IMR-90 (cell line): ENCODE measurements around the gene TRABD2A. TPM values are rescaled to one million over a fixed set of nuclear protein-coding genes. Genes with fewer than 3 reads are reported as not detected.

Source experiments
- ATAC-seq: fragments of 200-7000 bp; cut with Tn5 transposase; 2 replicates; pipeline ENCODE4 v1.9.1; 2020; ENCODE audit warnings: low read depth, mild to moderate bottlenecking, moderate library complexity
- BruUV-seq: library from RNA; stranded (reverse); fragments of 400-500 nt; replicated peaks from 2 replicates; lab custom pipeline; 2021; lab: Mats Ljungman, UMichigan
- CTCF ChIA-PET: fragments of 300-600 bp; formaldehyde crosslinking; extraction: SDS; loops from one replicate; lab custom pipeline; 2021; ENCODE audit warnings: antibody characterized with exemption; lab: Yijun Ruan, JAX
- POLR2A ChIA-PET: fragments of 300-600 bp; sonication (Branson Sonifier 250); formaldehyde crosslinking; loops from one replicate; lab custom pipeline; 2022; ENCODE audit warnings: antibody characterized with exemption; ENCODE audit not compliant: unreplicated experiment; lab: Charles Lee
- DNase-seq: peaks from one replicate; pipeline ENCODE4 v3.0.0; 2013
- H2AFZ ChIP-seq: replicated peaks from 2 replicates; pipeline ENCODE3; 2013; ENCODE audit warnings: low read length, mild to moderate bottlenecking; ENCODE audit not compliant: poor library complexity
- H2AK5ac ChIP-seq: 2 replicates; pipeline ENCODE4 v1.6.1; 2013; ENCODE audit warnings: low read depth, low read length, inconsistent platforms
- H2AK9ac ChIP-seq: replicated peaks from 2 replicates; pipeline ENCODE3; 2013; ENCODE audit warnings: mild to moderate bottlenecking, low read depth, low read length, moderate library complexity; ENCODE audit not compliant: poor library complexity
- H2BK120ac ChIP-seq: 2 replicates; pipeline ENCODE4 v1.6.1; 2013; ENCODE audit warnings: low read depth, low read length, inconsistent platforms
- H2BK15ac ChIP-seq: 3 replicates; pipeline ENCODE4 v1.6.1; 2013; ENCODE audit warnings: low read depth, low read length, inconsistent platforms
- H2BK20ac ChIP-seq: 2 replicates; pipeline ENCODE4 v1.6.1; 2013; ENCODE audit warnings: low read depth, mild to moderate bottlenecking, inconsistent platforms, low read length, moderate library complexity
- H2BK5ac ChIP-seq: 2 replicates; pipeline ENCODE4 v1.6.1; 2013; ENCODE audit warnings: mild to moderate bottlenecking, low read depth, low read length, inconsistent platforms; ENCODE audit not compliant: poor library complexity, severe bottlenecking
- H3K14ac ChIP-seq: replicated peaks from 2 replicates; pipeline ENCODE4 v1.6.1; 2013; ENCODE audit warnings: low read depth, low read length, inconsistent platforms
- H3K18ac ChIP-seq: 2 replicates; pipeline ENCODE4 v1.6.1; 2013; ENCODE audit warnings: low read depth, low read length, control low read depth
- H3K23ac ChIP-seq: 2 replicates; pipeline ENCODE4 v1.6.1; 2013; ENCODE audit warnings: low read depth, low read length, inconsistent platforms
- H3K27ac ChIP-seq: 2 replicates; pipeline ENCODE4 v1.5.1; 2013; ENCODE audit warnings: mild to moderate bottlenecking, control low read depth, low read length; ENCODE audit not compliant: insufficient read depth
- H3K27me3 ChIP-seq: 2 replicates; pipeline ENCODE4 v1.6.1; 2013; ENCODE audit warnings: low read length; ENCODE audit not compliant: control insufficient read depth, insufficient read depth
- H3K36me3 ChIP-seq: 2 replicates; pipeline ENCODE4 v1.6.1; 2013; ENCODE audit warnings: low read length, mixed read lengths; ENCODE audit not compliant: control insufficient read depth, insufficient read depth
- H3K4ac ChIP-seq: 2 replicates; pipeline ENCODE4 v1.6.1; 2013; ENCODE audit warnings: low read depth, low read length, inconsistent platforms
- H3K4me1 ChIP-seq: 2 replicates; pipeline ENCODE4 v1.6.1; 2013; ENCODE audit warnings: low read length, mixed read lengths; ENCODE audit not compliant: control insufficient read depth, insufficient read depth
- H3K4me2 ChIP-seq: 2 replicates; pipeline ENCODE4 v1.6.1; 2013; ENCODE audit warnings: low read depth, mild to moderate bottlenecking, control low read depth, low read length, moderate library complexity
- H3K4me3 ChIP-seq: 2 replicates; pipeline ENCODE4 v1.5.1; 2013; ENCODE audit warnings: low read depth, mild to moderate bottlenecking, control low read depth, low read length, moderate library complexity; ENCODE audit not compliant: insufficient read depth
- H3K56ac ChIP-seq: 2 replicates; pipeline ENCODE4 v1.6.1; 2013; ENCODE audit warnings: low read length, inconsistent platforms; ENCODE audit not compliant: insufficient read depth; ENCODE audit errors: extremely low read depth
- H3K79me1 ChIP-seq, 2 experiments: 2 replicates each; pipeline ENCODE4 v1.6.1; 2013; ENCODE audit warnings: low read length in 2 of 2, inconsistent platforms in 1 of 2, low read depth in 1 of 2
- H3K9ac ChIP-seq: 2 replicates; pipeline ENCODE4 v1.6.1; 2013; ENCODE audit warnings: low read depth, low read length, control low read depth
- H3K9me1 ChIP-seq: 2 replicates; pipeline ENCODE4 v1.6.1; 2013; ENCODE audit warnings: low read length, inconsistent platforms; ENCODE audit not compliant: insufficient read depth
- H3K9me3 ChIP-seq: 2 replicates; pipeline ENCODE4 v1.6.1; 2013; ENCODE audit warnings: low read length; ENCODE audit not compliant: control insufficient read depth, insufficient read depth
- H4K20me1 ChIP-seq: 2 replicates; pipeline ENCODE4 v1.6.1; 2013; ENCODE audit warnings: low read length, inconsistent platforms; ENCODE audit not compliant: insufficient read depth
- H4K5ac ChIP-seq: 2 replicates; pipeline ENCODE4 v1.6.1; 2013; ENCODE audit warnings: mild to moderate bottlenecking, low read depth, low read length, control low read depth
- H4K8ac ChIP-seq, 2 experiments: 2 replicates each; pipeline ENCODE4 v1.6.1; 2013; ENCODE audit warnings: low read depth in 2 of 2, low read length in 2 of 2, control low read depth in 1 of 2, inconsistent platforms in 1 of 2
- H4K91ac ChIP-seq: 2 replicates; pipeline ENCODE4 v1.6.1; 2013; ENCODE audit warnings: low read depth, low read length, inconsistent platforms; ENCODE audit not compliant: insufficient read depth
- RCOR1 ChIP-seq: IDR thresholded peaks from 2 replicates; pipeline ENCODE4 v1.6.1; 2012; ENCODE audit warnings: mild to moderate bottlenecking, low read length, improper control_type of control experiment; ENCODE audit not compliant: insufficient replicate concordance
- WGBS, 2 experiments: methylation state at CpG; one replicate each; pipeline versions ENCODE4 v1.1.5 to v1.1.7; 2013; ENCODE audit warnings: missing lambda C conversion rate in 2 of 2; ENCODE audit not compliant: insufficient read length in 1 of 2; ENCODE audit errors: extremely low coverage in 2 of 2; 5-methylcytosine and 5-hydroxymethylcytosine counted together
- dilution Hi-C: fragments of 300-500 bp; cut with HindIII; formaldehyde crosslinking; loops from one replicate; pipeline ENCODE4 v1.14.3; 2018; ENCODE audit warnings: low sequenced_read_pairs; ENCODE audit not compliant: unreplicated experiment
- in situ Hi-C: fragments of 300-500 bp; cut with MboI; formaldehyde crosslinking; loops from 3 replicates; pipeline ENCODE4 v1.14.3; 2019; ENCODE audit warnings: low sequenced_read_pairs, inconsistent platforms, mixed read lengths
- intact Hi-C: fragments of 100-400 bp; cut with micrococcal nuclease; formaldehyde crosslinking; loops from 2 replicates; pipeline ENCODE4 v1.10.0; 2022
- polyA plus RNA-seq, 3 experiments: library from polyadenylated mRNA; depleted of rRNA; stranded (reverse); fragments of >200 nt; gene quantifications; 2 replicates each; pipeline ENCODE4 v1.2.3, GENCODE V29; 2012; ENCODE audit warnings: low replicate concordance in 1 of 3
- total RNA-seq: library from RNA; depleted of rRNA; stranded (reverse); fragments of >200 nt; gene quantifications from 2 replicates; pipeline ENCODE4 v1.2.3, GENCODE V29; 2012

Gene TRABD2A
- total and polyA plus RNA-seq, 2 of the 4 experiments (the other 2 are of a cell fraction): 17.6 to 20.3 TPM

GRCh38 chr2:84899304-84900204 is 18.7 kb upstream of the TRABD2A start:
- Histone ChIP-seq H3K27me3 (no peaks in the 10 kb centered on the region), H3K23ac (no peak overlapping the region), H3K4ac (peak overlapping the region; percentile 61), H2AK5ac (peak overlapping the region; percentile 57; the same call in 1 of the 2 replicates), H2AFZ (peak overlapping the region; percentile 40), H4K5ac (peak overlapping the region; percentile 64; the same call in 1 of the 2 replicates), H4K8ac (peak overlapping the region in 1 of 2 experiments; percentile 72; a peak in 2 of 4 replicates), H3K4me1 (peaks cover 17% of the 10 kb centered on the region), H3K79me1 (peaks cover 8 to 27% of the 10 kb centered on the region in 2 experiments), H4K91ac (0 out of 2 replicates have a peak overlapping the region, but pooled peaks have one; percentile 3), H3K9ac (no peak overlapping the region), H2BK120ac (peak overlapping the region; percentile 58), H2AK9ac (no peak overlapping the region), H3K4me3 (no peak overlapping the region), H3K4me2 (no peak overlapping the region), H3K18ac (peak overlapping the region; percentile 85; the same call in 1 of the 2 replicates), H3K56ac (no peak overlapping the region), H3K27ac (no peak overlapping the region), H2BK15ac (peak overlapping the region; percentile 46; the same call in 2 of the 3 replicates), H3K9me3 (no peaks in the 10 kb centered on the region), H2BK20ac (peak overlapping the region; percentile 50), H3K9me1 (peaks cover 8% of the 10 kb centered on the region; the same call in 1 of the 2 replicates), H2BK5ac (peak overlapping the region; percentile 96), H3K14ac (peak overlapping the region; percentile 53; the same call in 1 of the 2 replicates), H4K20me1 (no peaks in the 10 kb centered on the region), H3K36me3 (no peaks in the 10 kb centered on the region)
- CTCF ChIA-PET: interaction anchor here (1.5 kb wide), 1 partner anchor 12 kb away, joined by 4 read pairs; no protein-coding TSS in a partner anchor
- BruUV-seq: no TSS peak
- WGBS, 2 experiments: 83% methylated on average over 1 of the region's 8 CpGs; no CpG with 5 or more reads in 1 of the 2 experiments
- DNase-seq: no peak
- dilution Hi-C loops: no loop called here
- intact Hi-C loops: no loop called here
- in situ Hi-C loops: no loop called here
- POLR2A ChIA-PET: no interaction called here
- no peak for ATAC-seq
- TF ChIP-seq RCOR1: no peak
